Activated CD8-positive, alpha-beta memory T cell treated with anti-CD3 and anti-CD28 coated beads for 4 hours (primary cell): ENCODE results near the gene FRMD8.
A peak's percentile ranks its signal among the peaks of the same experiment; 100 is the strongest.

Source experiments
- DNase-seq, 2 donors: peaks; one replicate each; pipeline ENCODE4 v3.0.0-alpha.2; 2020; ENCODE audit warnings: low read depth in 2 of 2

FRMD8 gene

GRCh38 chr11:65425105-65425970 is 38.9 kb downstream of the FRMD8 start:
- peak; percentile 68 to 84 for DNase-seq

GRCh38 chr11:65425971-65426838 is 39.8 kb downstream of the FRMD8 start:
- DNase-seq = no peak

GRCh38 chr11:65426839-65427690 is 40.6 kb downstream of the FRMD8 start:
- no peak for DNase-seq

- DNase-seq = no peak
These were observed 41.5 kb downstream of the FRMD8 start for GRCh38 chr11:65427691-65428577.

- no peak for DNase-seq
These were observed 42.2 kb downstream of the FRMD8 start for GRCh38 chr11:65428578-65429067.

- DNase-seq = no peak
These were observed 42.7 kb downstream of the FRMD8 start for GRCh38 chr11:65429068-65429681.

GRCh38 chr11:65429724-65430405 is 43.4 kb downstream of the FRMD8 start:
- DNase-seq = no peak

GRCh38 chr11:65430406-65431217 is 44.2 kb downstream of the FRMD8 start:
- DNase-seq = no peak

GRCh38 chr11:65431451-65432099 is 45.1 kb downstream of the FRMD8 start:
- no peak for DNase-seq

GRCh38 chr11:65432100-65432650 is 45.7 kb downstream of the FRMD8 start:
- no peak for DNase-seq

- DNase-seq = no peak
These were observed 46.5 kb downstream of the FRMD8 start for GRCh38 chr11:65432686-65433582.

- no peak for DNase-seq
These were observed 47.2 kb downstream of the FRMD8 start for GRCh38 chr11:65433657-65434056.

GRCh38 chr11:65434057-65434666 is 47.7 kb downstream of the FRMD8 start:
- no peak for DNase-seq

- no peak for DNase-seq
These were observed 48.4 kb downstream of the FRMD8 start for GRCh38 chr11:65434667-65435410.

GRCh38 chr11:65435411-65435931 is 49.0 kb downstream of the FRMD8 start:
- no peak for DNase-seq
